IMR-90 (cell line): ENCODE measurements around the gene RETN.

Experiments used
- CEBPB ChIP-seq: IDR thresholded peaks from 2 replicates; pipeline ENCODE4 v1.6.1; 2012; ENCODE audit warnings: low read depth, low read length, improper control_type of control experiment
- CHD1 ChIP-seq: IDR thresholded peaks from 2 replicates; pipeline ENCODE4 v1.6.1; 2012; ENCODE audit warnings: low read depth, low read length, improper control_type of control experiment
- FOS ChIP-seq: fragments of 150-350 bp; IDR thresholded peaks from 2 replicates; pipeline ENCODE4 v1.6.1; 2016; ENCODE audit warnings: low read depth, low read length
- MAZ ChIP-seq: IDR thresholded peaks from 2 replicates; pipeline ENCODE4 v1.6.1; 2012; ENCODE audit warnings: low read depth, mild to moderate bottlenecking, low read length, improper control_type of control experiment, moderate library complexity, borderline replicate concordance
- MXI1 ChIP-seq: IDR thresholded peaks from 2 replicates; pipeline ENCODE4 v1.6.1; 2012; ENCODE audit warnings: low read depth, mild to moderate bottlenecking, low read length, moderate library complexity, borderline replicate concordance
- POLR2A ChIP-seq: IDR thresholded peaks from 2 replicates; pipeline ENCODE4 v1.6.1; 2012; ENCODE audit warnings: mild to moderate bottlenecking, low read depth, low read length
- RAD21 ChIP-seq: IDR thresholded peaks from 2 replicates; pipeline ENCODE4 v1.6.1; 2012; ENCODE audit warnings: low read length, improper control_type of control experiment
- RFX5 ChIP-seq: IDR thresholded peaks from 2 replicates; pipeline ENCODE4 v1.8.0; 2012; ENCODE audit warnings: low read depth, mild to moderate bottlenecking, low read length, moderate library complexity
- TF ChIP-seq, protein P1 (sequence below): conservative IDR thresholded peaks from 2 replicates; pipeline ENCODE4 v1.5.1; 2012; ENCODE audit warnings: mild to moderate bottlenecking, low read depth, low read length, improper control_type of control experiment
- TF ChIP-seq, protein P2 (sequence below): fragments of 150-350 bp; IDR thresholded peaks from 2 replicates; pipeline ENCODE4 v1.6.1; 2016; ENCODE audit warnings: low read depth, mild to moderate bottlenecking, low read length, moderate library complexity, borderline replicate concordance

DNA sequence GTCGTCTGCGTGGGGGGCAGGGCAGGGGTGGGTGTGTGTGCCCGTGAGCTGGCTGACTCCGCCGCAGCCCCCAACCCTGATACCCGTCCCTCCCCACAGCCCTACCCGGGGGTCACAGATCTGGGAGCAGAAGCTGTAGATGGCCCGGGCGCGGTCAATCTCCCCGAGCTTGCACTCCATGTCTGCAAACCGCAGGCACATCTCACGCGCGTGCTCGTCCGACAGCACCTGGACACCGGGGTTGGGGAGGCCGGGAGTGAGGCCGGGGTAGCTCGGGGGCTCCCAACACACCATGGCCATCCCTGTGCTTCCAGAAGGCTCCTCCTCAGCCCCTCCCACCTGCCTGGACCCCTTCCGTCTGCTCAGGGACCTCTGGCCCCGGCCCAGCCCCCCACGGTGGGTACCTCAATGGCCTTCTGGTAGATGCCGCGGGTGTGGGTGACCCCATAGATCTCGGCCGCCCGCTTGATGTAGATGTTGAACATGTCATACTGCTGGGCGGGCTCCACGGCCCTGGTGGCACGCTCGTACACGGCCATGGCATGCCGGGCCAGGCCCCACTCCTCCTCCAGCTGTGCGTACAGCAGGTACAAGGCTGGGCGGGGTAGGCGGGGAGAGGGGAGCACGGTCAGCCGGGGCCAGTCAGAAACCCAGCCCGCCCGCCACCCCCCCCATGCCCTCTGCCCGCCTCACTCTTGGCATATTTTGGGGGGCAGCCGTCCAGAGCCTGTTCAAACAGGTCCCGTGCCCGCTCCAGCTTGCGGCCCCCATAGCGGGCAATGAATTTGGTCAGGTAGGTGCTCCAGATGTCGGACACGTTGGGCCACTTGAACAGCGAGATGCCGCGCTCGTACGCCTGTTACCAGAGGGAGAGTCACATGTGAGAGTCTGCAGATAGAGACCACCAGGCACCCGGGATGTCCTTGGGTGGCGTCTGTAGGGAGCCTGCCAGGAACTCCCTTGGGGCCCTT is 48.1 kb upstream of the RETN start:
- TF ChIP-seq, protein P1, sequence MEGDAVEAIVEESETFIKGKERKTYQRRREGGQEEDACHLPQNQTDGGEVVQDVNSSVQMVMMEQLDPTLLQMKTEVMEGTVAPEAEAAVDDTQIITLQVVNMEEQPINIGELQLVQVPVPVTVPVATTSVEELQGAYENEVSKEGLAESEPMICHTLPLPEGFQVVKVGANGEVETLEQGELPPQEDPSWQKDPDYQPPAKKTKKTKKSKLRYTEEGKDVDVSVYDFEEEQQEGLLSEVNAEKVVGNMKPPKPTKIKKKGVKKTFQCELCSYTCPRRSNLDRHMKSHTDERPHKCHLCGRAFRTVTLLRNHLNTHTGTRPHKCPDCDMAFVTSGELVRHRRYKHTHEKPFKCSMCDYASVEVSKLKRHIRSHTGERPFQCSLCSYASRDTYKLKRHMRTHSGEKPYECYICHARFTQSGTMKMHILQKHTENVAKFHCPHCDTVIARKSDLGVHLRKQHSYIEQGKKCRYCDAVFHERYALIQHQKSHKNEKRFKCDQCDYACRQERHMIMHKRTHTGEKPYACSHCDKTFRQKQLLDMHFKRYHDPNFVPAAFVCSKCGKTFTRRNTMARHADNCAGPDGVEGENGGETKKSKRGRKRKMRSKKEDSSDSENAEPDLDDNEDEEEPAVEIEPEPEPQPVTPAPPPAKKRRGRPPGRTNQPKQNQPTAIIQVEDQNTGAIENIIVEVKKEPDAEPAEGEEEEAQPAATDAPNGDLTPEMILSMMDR, result no peak
- TF ChIP-seq MXI1 (no peak), POLR2A (no peak), MAZ (no peak), CEBPB (no peak), RAD21 (no peak), CHD1 (no peak), RFX5 (no peak), FOS (no peak)
- TF ChIP-seq, protein P2, sequence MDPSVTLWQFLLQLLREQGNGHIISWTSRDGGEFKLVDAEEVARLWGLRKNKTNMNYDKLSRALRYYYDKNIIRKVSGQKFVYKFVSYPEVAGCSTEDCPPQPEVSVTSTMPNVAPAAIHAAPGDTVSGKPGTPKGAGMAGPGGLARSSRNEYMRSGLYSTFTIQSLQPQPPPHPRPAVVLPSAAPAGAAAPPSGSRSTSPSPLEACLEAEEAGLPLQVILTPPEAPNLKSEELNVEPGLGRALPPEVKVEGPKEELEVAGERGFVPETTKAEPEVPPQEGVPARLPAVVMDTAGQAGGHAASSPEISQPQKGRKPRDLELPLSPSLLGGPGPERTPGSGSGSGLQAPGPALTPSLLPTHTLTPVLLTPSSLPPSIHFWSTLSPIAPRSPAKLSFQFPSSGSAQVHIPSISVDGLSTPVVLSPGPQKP, result no peak
